ENCODE results near the gene TBC1D7. TPM values are rescaled to one million over a fixed set of nuclear protein-coding genes. Genes with fewer than 3 reads are reported as not detected.

TBC1D7 gene
- total and polyA plus RNA-seq, 7 experiments from 2014 or later = 11.7 to 34.6 (median 16.9) TPM

DNA sequence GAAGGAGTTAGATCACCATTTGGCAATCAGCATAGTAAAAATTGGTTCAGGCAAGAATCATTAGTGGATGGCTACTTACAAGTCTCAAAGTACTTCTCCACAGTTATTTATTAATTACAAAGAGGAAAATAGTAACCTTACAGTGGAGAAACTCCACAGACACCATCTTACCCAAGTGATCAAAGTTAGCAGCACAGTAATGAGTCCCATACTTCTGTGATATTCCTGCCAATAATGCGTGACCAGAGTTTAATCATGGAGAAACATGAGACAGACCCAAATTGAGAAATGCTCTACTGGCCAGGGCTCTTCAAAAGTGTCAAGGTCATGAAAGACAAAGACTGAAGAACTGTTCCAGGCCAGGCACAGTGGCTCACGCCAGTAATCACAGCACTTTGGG lies 9.5 kb downstream of the TBC1D7 start:
- peaks cover 19 to 86% (median 59%) of the 10 kb centered on the region in 5 donors for H3K36me3 Mint-ChIP-seq
- Histone ChIP-seq H3K4me1 (ENCODE audit: control insufficient read depth in 2 of 2, insufficient read depth in 2 of 2, low read length in 2 of 2) (no peaks in the 10 kb centered on the region), H3K36me3 (ENCODE audit: control insufficient read depth in 2 of 3, insufficient read depth in 3 of 3, low read length in 3 of 3) (peaks cover 0 to 72% (median 0%) of the 10 kb centered on the region in 3 experiments), H3K4me3 (ENCODE audit: low read length) (no peak overlapping the region), H3K27me3 (ENCODE audit: control insufficient read depth in 2 of 2, insufficient read depth in 2 of 2, low read length in 2 of 2) (no peaks in the 10 kb centered on the region), H3K27ac (ENCODE audit: low read depth, low read length) (no peak overlapping the region), H3K9me3 (ENCODE audit: control insufficient read depth in 2 of 3, low read length in 3 of 3) (no peaks in the 10 kb centered on the region)
- no peaks in the 10 kb centered on the region for H3K9me3 Mint-ChIP-seq
- H3K4me1 Mint-ChIP-seq = peaks cover 0 to 1% (median 0%) of the 10 kb centered on the region in 7 donors
- ATAC-seq = no peak
- intact Hi-C loops (cut with micrococcal nuclease) = no loop called here
- ChIA-PET CTCF (no interaction called here), POLR2A (interaction anchor here (1.8 kb wide), 1 partner anchor 10 kb away, joined by 6 read pairs; the partner anchor contains the start of gene TBC1D7)
- DNase-seq = no peak
- no peak overlapping the region for H3K4me3 Mint-ChIP-seq
- no peaks in the 10 kb centered on the region for H3K27me3 Mint-ChIP-seq
- H3K27ac Mint-ChIP-seq = no peak overlapping the region

DNA sequence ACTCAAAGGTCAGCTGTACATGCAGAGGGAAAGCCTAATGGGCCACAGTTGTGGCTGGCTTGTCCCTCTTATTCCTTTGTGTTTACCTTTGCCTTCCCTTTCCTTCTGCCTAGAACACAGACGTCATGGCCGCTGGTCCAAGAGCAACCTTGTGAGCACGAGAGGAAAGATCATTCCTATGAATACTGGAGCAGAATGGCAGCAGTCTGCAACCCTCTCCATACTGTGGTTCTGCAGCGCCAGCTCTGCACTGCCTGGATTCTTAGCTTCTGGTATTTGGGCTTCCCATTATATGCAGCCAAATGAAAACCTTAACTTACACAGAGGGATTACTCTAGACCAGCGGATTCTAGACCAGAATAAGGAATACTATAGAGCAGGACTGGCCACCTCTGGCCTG lies 12.4 kb downstream of the TBC1D7 start:
- CTCF ChIA-PET = no interaction called here
- H3K4me1 ChIP-seq (ENCODE audit: control insufficient read depth in 2 of 2, insufficient read depth in 2 of 2, low read length in 2 of 2) = no peaks in the 10 kb centered on the region
- no peak overlapping the region for H3K27ac ChIP-seq (ENCODE audit: low read depth, low read length)
- intact Hi-C loops (cut with micrococcal nuclease) = no loop called here
- ATAC-seq (no peak), DNase-seq (no peak)
- POLR2A ChIA-PET = interaction anchor here (0.7 to 1.2 kb wide), 2 partner anchors 7 to 10 kb away, joined by 3 read pairs; no protein-coding TSS in a partner anchor
- Mint-ChIP-seq H3K27ac (no peak overlapping the region), H3K4me1 (no peaks in the 10 kb centered on the region), H3K36me3 (peaks cover 26 to 83% (median 58%) of the 10 kb centered on the region in 5 donors), H3K27me3 (no peaks in the 10 kb centered on the region), H3K9me3 (no peaks in the 10 kb centered on the region), H3K4me3 (no peak overlapping the region)
- H3K27me3 ChIP-seq (ENCODE audit: control insufficient read depth in 2 of 2, insufficient read depth in 2 of 2, low read length in 2 of 2) = no peaks in the 10 kb centered on the region
- no peak overlapping the region for H3K4me3 ChIP-seq (ENCODE audit: low read length)
- H3K9me3 ChIP-seq (ENCODE audit: control insufficient read depth in 2 of 3, low read length in 3 of 3) = no peaks in the 10 kb centered on the region
- peaks cover 0 to 61% (median 0%) of the 10 kb centered on the region in 3 experiments for H3K36me3 ChIP-seq (ENCODE audit: control insufficient read depth in 2 of 3, insufficient read depth in 3 of 3, low read length in 3 of 3)

DNA sequence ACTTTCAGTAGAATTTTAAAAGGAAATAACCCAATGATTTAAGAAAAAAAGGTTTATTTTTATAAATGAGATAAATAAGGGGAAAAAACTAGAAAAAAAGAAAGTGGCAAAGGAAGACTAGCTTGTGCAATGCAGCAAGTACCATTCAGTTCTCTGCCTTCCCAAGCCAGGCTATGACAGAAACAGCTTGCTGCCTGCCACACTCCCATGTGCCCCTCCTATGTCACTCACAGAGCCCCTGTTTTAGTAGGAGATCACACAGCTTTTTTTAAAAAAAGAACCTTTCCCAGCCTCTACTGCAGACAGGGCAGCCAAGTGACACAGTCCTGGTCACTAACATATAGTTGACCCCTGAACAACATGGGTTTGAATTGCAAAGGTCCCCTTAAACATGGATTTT lies 13.5 kb downstream of the TBC1D7 start:
- peaks cover 23 to 72% (median 55%) of the 10 kb centered on the region in 5 donors for H3K36me3 Mint-ChIP-seq
- H3K27ac ChIP-seq (ENCODE audit: low read depth, low read length) = no peak overlapping the region
- no peaks in the 10 kb centered on the region for H3K4me1 ChIP-seq (ENCODE audit: control insufficient read depth in 2 of 2, insufficient read depth in 2 of 2, low read length in 2 of 2)
- no peaks in the 10 kb centered on the region for H3K27me3 Mint-ChIP-seq
- H3K4me3 Mint-ChIP-seq = no peak overlapping the region
- H3K36me3 ChIP-seq (ENCODE audit: control insufficient read depth in 2 of 3, insufficient read depth in 3 of 3, low read length in 3 of 3) = peaks cover 0 to 56% (median 0%) of the 10 kb centered on the region in 3 experiments
- ATAC-seq (no peak), DNase-seq (no peak)
- CTCF ChIA-PET = no interaction called here
- no peaks in the 10 kb centered on the region for H3K9me3 Mint-ChIP-seq
- POLR2A ChIA-PET = interaction anchor here (1.2 kb wide), 1 partner anchor 11 kb away, joined by 3 read pairs; no protein-coding TSS in a partner anchor
- H3K4me3 ChIP-seq (ENCODE audit: low read length) = no peak overlapping the region
- peaks cover 0 to 2% (median 0%) of the 10 kb centered on the region in 7 donors for H3K4me1 Mint-ChIP-seq
- H3K9me3 ChIP-seq (ENCODE audit: control insufficient read depth in 2 of 3, low read length in 3 of 3) = no peaks in the 10 kb centered on the region
- peak overlapping the region in 1 of 9 donors; percentile 11 for H3K27ac Mint-ChIP-seq
- intact Hi-C loops (cut with micrococcal nuclease) = no loop called here
- no peaks in the 10 kb centered on the region for H3K27me3 ChIP-seq (ENCODE audit: control insufficient read depth in 2 of 2, insufficient read depth in 2 of 2, low read length in 2 of 2)

DNA sequence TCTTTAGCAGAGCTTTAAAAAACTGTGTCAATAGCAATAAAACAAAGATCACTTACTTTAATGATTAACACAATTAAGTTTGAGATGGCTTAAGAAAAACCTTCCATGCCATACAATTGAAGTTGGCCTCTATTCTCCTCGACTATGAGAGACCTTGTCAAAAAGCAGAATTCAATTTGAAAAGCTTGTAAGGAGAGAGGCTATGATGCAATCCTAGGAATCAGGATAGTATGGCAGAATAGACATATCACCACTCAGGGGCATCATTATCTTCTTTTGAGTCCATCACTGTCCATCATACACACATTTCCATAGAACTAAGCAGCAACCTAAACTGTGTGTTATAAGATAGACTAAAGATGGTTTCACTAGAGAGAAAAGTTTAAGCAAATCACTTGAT lies 17.2 kb downstream of the TBC1D7 start:
- Histone ChIP-seq H3K4me1 (ENCODE audit: control insufficient read depth in 2 of 2, insufficient read depth in 2 of 2, low read length in 2 of 2) (no peaks in the 10 kb centered on the region), H3K27ac (ENCODE audit: low read depth, low read length) (no peak overlapping the region), H3K27me3 (ENCODE audit: control insufficient read depth in 2 of 2, insufficient read depth in 2 of 2, low read length in 2 of 2) (no peaks in the 10 kb centered on the region), H3K9me3 (ENCODE audit: control insufficient read depth in 2 of 3, low read length in 3 of 3) (no peaks in the 10 kb centered on the region), H3K36me3 (ENCODE audit: control insufficient read depth in 2 of 3, insufficient read depth in 3 of 3, low read length in 3 of 3) (peaks cover 0 to 52% (median 4%) of the 10 kb centered on the region in 3 experiments), H3K4me3 (ENCODE audit: low read length) (no peak overlapping the region)
- H3K27ac Mint-ChIP-seq = no peak overlapping the region
- ChIA-PET POLR2A (no interaction called here), CTCF (no interaction called here)
- no peaks in the 10 kb centered on the region for H3K27me3 Mint-ChIP-seq
- H3K36me3 Mint-ChIP-seq = peaks cover 27 to 62% (median 43%) of the 10 kb centered on the region in 5 donors
- ATAC-seq (no peak), DNase-seq (no peak)
- intact Hi-C loops (cut with micrococcal nuclease) = no loop called here
- H3K4me1 Mint-ChIP-seq = peaks cover 0 to 6% (median 0%) of the 10 kb centered on the region in 7 donors
- H3K4me3 Mint-ChIP-seq = no peak overlapping the region
- H3K9me3 Mint-ChIP-seq = no peaks in the 10 kb centered on the region

DNA sequence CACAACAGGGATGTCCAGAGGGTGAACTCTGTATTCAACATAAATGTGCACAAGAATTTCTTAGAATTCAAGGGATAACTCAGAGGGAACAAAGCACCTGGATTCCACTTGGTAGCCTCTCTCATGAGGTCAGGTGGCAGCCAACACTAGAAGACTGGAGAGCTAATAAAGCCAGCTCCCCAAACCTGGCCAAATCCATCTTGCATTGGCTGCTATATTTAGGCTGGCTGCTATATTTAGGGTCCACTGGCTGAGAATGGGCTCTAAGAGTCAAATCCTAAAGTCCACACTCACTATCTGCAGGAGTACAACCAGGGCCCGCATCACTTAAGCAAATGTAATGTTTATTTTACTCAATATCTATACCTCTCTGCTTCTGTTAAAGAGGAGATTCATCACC lies 20.0 kb downstream of the TBC1D7 start:
- Mint-ChIP-seq H3K4me1 (peaks cover 0 to 21% (median 4%) of the 10 kb centered on the region in 7 donors), H3K4me3 (no peak overlapping the region), H3K9me3 (no peaks in the 10 kb centered on the region), H3K36me3 (peaks cover 23 to 56% (median 36%) of the 10 kb centered on the region in 5 donors), H3K27ac (no peak overlapping the region), H3K27me3 (no peaks in the 10 kb centered on the region)
- Histone ChIP-seq H3K27me3 (ENCODE audit: control insufficient read depth in 2 of 2, insufficient read depth in 2 of 2, low read length in 2 of 2) (no peaks in the 10 kb centered on the region), H3K4me3 (ENCODE audit: low read length) (no peak overlapping the region), H3K4me1 (ENCODE audit: control insufficient read depth in 2 of 2, insufficient read depth in 2 of 2, low read length in 2 of 2) (peaks cover 0 to 6% of the 10 kb centered on the region in 2 donors), H3K9me3 (ENCODE audit: control insufficient read depth in 2 of 3, low read length in 3 of 3) (no peaks in the 10 kb centered on the region), H3K27ac (ENCODE audit: low read depth, low read length) (no peak overlapping the region), H3K36me3 (ENCODE audit: control insufficient read depth in 2 of 3, insufficient read depth in 3 of 3, low read length in 3 of 3) (peaks cover 4 to 51% (median 14%) of the 10 kb centered on the region in 3 experiments)
- DNase-seq (no peak), ATAC-seq (no peak)
- ChIA-PET POLR2A (no interaction called here), CTCF (no interaction called here)
- intact Hi-C loops (cut with micrococcal nuclease) = no loop called here

DNA sequence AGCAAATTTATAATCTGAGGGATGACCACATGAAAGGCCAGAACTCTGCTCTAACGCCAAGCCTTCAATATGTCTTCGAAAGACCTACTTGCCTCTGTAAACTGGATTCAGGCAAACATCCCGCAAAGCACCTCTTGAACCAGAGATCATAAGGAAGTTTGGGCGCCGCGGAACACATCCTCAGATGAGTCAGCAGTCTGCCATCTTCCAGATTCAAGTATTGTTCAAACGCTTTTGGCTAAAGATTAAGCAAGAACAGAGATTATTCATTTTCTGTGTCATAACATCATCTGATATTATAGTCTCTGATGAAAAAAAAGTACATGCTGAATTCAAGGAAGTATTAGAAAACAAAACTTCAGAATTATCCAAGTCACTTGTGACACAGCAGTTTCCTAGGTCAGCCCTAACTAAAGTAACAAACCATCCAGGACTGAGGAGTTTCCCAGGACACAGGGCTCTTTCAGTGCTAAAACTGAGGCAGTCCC lies 20.8 kb downstream of the TBC1D7 start:
- no peak for DNase-seq
- peaks cover 31 to 57% (median 37%) of the 10 kb centered on the region in 5 donors for H3K36me3 Mint-ChIP-seq

DNA sequence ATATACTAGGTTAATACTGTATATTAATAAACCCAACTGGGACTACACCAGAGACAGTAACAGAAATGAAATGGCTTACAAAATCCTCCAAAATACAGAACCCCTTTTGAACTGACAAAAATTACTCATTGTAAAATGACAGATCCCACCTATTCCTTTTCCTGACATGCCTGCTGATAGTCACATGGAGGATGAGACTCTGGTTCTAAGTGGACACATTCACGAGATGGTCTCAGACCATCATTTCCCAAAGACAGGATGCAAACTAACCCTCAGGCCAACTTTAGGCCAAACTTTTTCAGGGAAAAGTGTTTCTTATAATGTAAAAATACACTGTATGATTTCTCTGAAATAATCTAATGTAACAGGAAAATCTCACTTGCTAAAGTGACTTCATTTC lies 22.5 kb downstream of the TBC1D7 start:
- Histone ChIP-seq H3K9me3 (ENCODE audit: control insufficient read depth in 2 of 3, low read length in 3 of 3) (no peaks in the 10 kb centered on the region), H3K27me3 (ENCODE audit: control insufficient read depth in 2 of 2, insufficient read depth in 2 of 2, low read length in 2 of 2) (no peaks in the 10 kb centered on the region), H3K27ac (ENCODE audit: low read depth, low read length) (no peak overlapping the region), H3K36me3 (ENCODE audit: control insufficient read depth in 2 of 3, insufficient read depth in 3 of 3, low read length in 3 of 3) (peaks cover 4 to 66% (median 14%) of the 10 kb centered on the region in 3 experiments), H3K4me1 (ENCODE audit: control insufficient read depth in 2 of 2, insufficient read depth in 2 of 2, low read length in 2 of 2) (peaks cover 0 to 14% of the 10 kb centered on the region in 2 donors), H3K4me3 (ENCODE audit: low read length) (no peak overlapping the region)
- CTCF ChIA-PET = no interaction called here
- Mint-ChIP-seq H3K9me3 (no peaks in the 10 kb centered on the region), H3K4me3 (no peak overlapping the region), H3K36me3 (peaks cover 20 to 60% (median 35%) of the 10 kb centered on the region in 5 donors), H3K27ac (no peak overlapping the region), H3K27me3 (no peaks in the 10 kb centered on the region), H3K4me1 (peaks cover 0 to 34% (median 11%) of the 10 kb centered on the region in 7 donors)
- ATAC-seq = no peak
- POLR2A ChIA-PET = no interaction called here
- intact Hi-C loops (cut with micrococcal nuclease) = no loop called here
- DNase-seq = no peak

More for the DNA sequence above, 20.8 kb downstream of the TBC1D7 start:
- H3K9me3 ChIP-seq (ENCODE audit: control insufficient read depth in 2 of 3, low read length in 3 of 3) = no peaks in the 10 kb centered on the region
- Mint-ChIP-seq H3K4me3 (no peak overlapping the region), H3K27ac (peak overlapping the region in 1 of 9 donors; percentile 32), H3K9me3 (no peaks in the 10 kb centered on the region), H3K4me1 (peaks cover 0 to 29% (median 7%) of the 10 kb centered on the region in 7 donors), H3K27me3 (no peaks in the 10 kb centered on the region)
- intact Hi-C loops (cut with micrococcal nuclease) = no loop called here
- ChIA-PET CTCF (no interaction called here), POLR2A (no interaction called here)
- H3K27me3 ChIP-seq (ENCODE audit: control insufficient read depth in 2 of 2, insufficient read depth in 2 of 2, low read length in 2 of 2) = no peaks in the 10 kb centered on the region
- peaks cover 4 to 58% (median 14%) of the 10 kb centered on the region in 3 experiments for H3K36me3 ChIP-seq (ENCODE audit: control insufficient read depth in 2 of 3, insufficient read depth in 3 of 3, low read length in 3 of 3)
- H3K4me1 ChIP-seq (ENCODE audit: control insufficient read depth in 2 of 2, insufficient read depth in 2 of 2, low read length in 2 of 2) = peaks cover 0 to 13% of the 10 kb centered on the region in 2 donors
- H3K27ac ChIP-seq (ENCODE audit: low read depth, low read length) = no peak overlapping the region
- peak; percentile 36 for ATAC-seq
- H3K4me3 ChIP-seq (ENCODE audit: low read length) = no peak overlapping the region

All from naive thymus-derived CD4-positive, alpha-beta T cell (primary cell).